Iris pigment epithelial cell (primary cell): ENCODE data around the gene SHC1.

Experiments
- DNase-seq: peaks from one replicate; pipeline ENCODE4 v3.0.0-alpha.2; 2011; ENCODE audit warnings: low read depth

SHC1 gene

GRCh38 chr1:154956544-154956941, 14.0 kb downstream of the SHC1 start:
- DNase-seq: peak; percentile 18

GRCh38 chr1:154955718-154956543, 14.6 kb downstream of the SHC1 start, which contains the start of gene PBXIP1:
PBXIP1 (minus strand) TSS chr1:154956099; CDS start chr1:154953721, 2,378 bp downstream.
- peak; percentile 87 for DNase-seq

GRCh38 chr1:154955039-154955717, 15.4 kb downstream of the SHC1 start:
- DNase-seq: peak; percentile 89

- no peak for DNase-seq
Observed at GRCh38 chr1:154954541-154954940, 16.0 kb downstream of the SHC1 start.

- no peak for DNase-seq
Observed at GRCh38 chr1:154953611-154954038, 16.9 kb downstream of the SHC1 start.

- no peak for DNase-seq
Observed at GRCh38 chr1:154952664-154953063, 17.9 kb downstream of the SHC1 start.

GRCh38 chr1:154951901-154952657, 18.5 kb downstream of the SHC1 start:
- DNase-seq: no peak

GRCh38 chr1:154948079-154948478, 22.5 kb downstream of the SHC1 start:
- DNase-seq: no peak

GRCh38 chr1:154945962-154946850, 24.3 kb downstream of the SHC1 start:
- DNase-seq: no peak

GRCh38 chr1:154945160-154945961, 25.2 kb downstream of the SHC1 start:
- no peak for DNase-seq

GRCh38 chr1:154944401-154945159, 26.0 kb downstream of the SHC1 start:
- no peak for DNase-seq

GRCh38 chr1:154943649-154944400, 26.7 kb downstream of the SHC1 start:
- DNase-seq: peak; percentile 21

- DNase-seq: peak; percentile 22
Observed at GRCh38 chr1:154941333-154942013, 29.1 kb downstream of the SHC1 start.

GRCh38 chr1:154940651-154941194, 29.8 kb downstream of the SHC1 start:
- no peak for DNase-seq

GRCh38 chr1:154940213-154940560, 30.4 kb downstream of the SHC1 start:
- no peak for DNase-seq

GRCh38 chr1:154938604-154939399, 31.7 kb downstream of the SHC1 start:
- DNase-seq: no peak

GRCh38 chr1:154937988-154938386, 32.6 kb downstream of the SHC1 start:
- DNase-seq: no peak
